SK-N-SH (cell line): Measurements from ENCODE around the gene PHOX2A. TPM values are rescaled to one million over a fixed set of nuclear protein-coding genes. Genes with fewer than 3 reads are reported as not detected.

ENCODE experiments used
- CTCF ChIA-PET: fragments of 300-600, 350-600 bp; formaldehyde crosslinking; extraction: SDS; loops from one replicate; lab custom pipeline; 2021; lab: Yijun Ruan, JAX
- POLR2A ChIA-PET: fragments of 350-600 bp; sonication (Branson Sonifier 250); formaldehyde crosslinking; extraction: SDS; loops from one replicate; lab custom pipeline; 2020; ENCODE audit warnings: antibody characterized with exemption, inconsistent platforms; lab: Yijun Ruan, JAX
- DNase-seq: peaks from one replicate; pipeline ENCODE4 v3.0.0; 2012
- H2AFZ ChIP-seq: fragments of 200-600 bp; sonication (generic); 2 replicates; pipeline ENCODE4 v1.8.1; 2016; ENCODE audit warnings: antibody characterized with exemption, mild to moderate bottlenecking, low read depth
- H3F3A ChIP-seq: fragments of 200-600 bp; sonication (generic); replicated peaks from 2 replicates; pipeline ENCODE3; 2016; ENCODE audit warnings: antibody characterized with exemption, mild to moderate bottlenecking; ENCODE audit not compliant: insufficient read depth
- H3K27ac ChIP-seq, 2 experiments: fragments of 200-500 bp in 1 of 2; fragments of 200-600 bp in 1 of 2; sonication (Bioruptor generic) in 1 of 2; sonication (generic), shearing (Covaris generic) in 1 of 2; 2 replicates each; pipeline versions ENCODE4 v1.5.1 to v1.6.1; 2014 to 2016; ENCODE audit warnings: low read depth in 2 of 2, inconsistent platforms in 1 of 2, low read length in 1 of 2, mild to moderate bottlenecking in 1 of 2, mixed read lengths in 1 of 2
- H3K27me3 ChIP-seq: fragments of 200-600 bp; sonication (generic), shearing (Covaris generic); 2 replicates; pipeline ENCODE4 v1.6.1; 2016; ENCODE audit warnings: mixed run types; ENCODE audit not compliant: insufficient read depth
- H3K36me3 ChIP-seq, 2 experiments: fragments of 200-500 bp in 1 of 2; fragments of 200-600 bp in 1 of 2; sonication (Bioruptor generic) in 1 of 2; sonication (generic) in 1 of 2; replicated peaks in 1 of 2; 2 replicates each; pipeline versions ENCODE3 to v1.5.1; 2014 to 2016; ENCODE audit warnings: low read length in 1 of 2, mild to moderate bottlenecking in 1 of 2; ENCODE audit not compliant: insufficient read depth in 2 of 2, control insufficient read depth in 1 of 2
- H3K4me1 ChIP-seq, 2 experiments: fragments of 200-500 bp in 1 of 2; fragments of 200-600 bp in 1 of 2; sonication (Bioruptor generic) in 1 of 2; sonication (generic), shearing (Covaris generic) in 1 of 2; 2 replicates each; pipeline versions ENCODE4 v1.5.1 to v1.6.1; 2014 to 2016; ENCODE audit warnings: low read depth in 1 of 2, low read length in 1 of 2, mixed run types in 1 of 2; ENCODE audit not compliant: insufficient read depth in 2 of 2, control insufficient read depth in 1 of 2
- H3K4me2 ChIP-seq: fragments of 200-600 bp; sonication (generic), shearing (Covaris generic); 2 replicates; pipeline ENCODE4 v1.6.1; 2017; ENCODE audit warnings: mixed run types
- H3K4me3 ChIP-seq, 2 experiments: fragments of 200-500 bp in 1 of 2; fragments of 200-600 bp in 1 of 2; sonication (Bioruptor generic) in 1 of 2; sonication (generic), shearing (Covaris generic) in 1 of 2; 2 replicates each; pipeline versions ENCODE4 v1.5.1 to v1.8.1; 2014 to 2016; ENCODE audit warnings: low read depth in 2 of 2, inconsistent platforms in 1 of 2, low read length in 1 of 2, mild to moderate bottlenecking in 1 of 2, mixed read lengths in 1 of 2, moderate library complexity in 1 of 2
- H3K79me2 ChIP-seq: fragments of 200-600 bp; sonication (generic); 2 replicates; pipeline ENCODE4 v1.8.1; 2017; ENCODE audit warnings: mild to moderate bottlenecking; ENCODE audit not compliant: insufficient read depth
- H3K9ac ChIP-seq: fragments of 200-600 bp; sonication (generic); 2 replicates; pipeline ENCODE4 v1.6.1; 2017; ENCODE audit warnings: mixed run types
- H3K9me2 ChIP-seq: fragments of 200-600 bp; sonication (generic); 2 replicates; pipeline ENCODE4 v1.6.1; 2017; ENCODE audit warnings: mixed run types
- H3K9me3 ChIP-seq: fragments of 200-600 bp; sonication (generic); 2 replicates; pipeline ENCODE4 v1.6.1; 2017; ENCODE audit warnings: mixed run types, mild to moderate bottlenecking, moderate library complexity
- H4K20me1 ChIP-seq: fragments of 200-600 bp; sonication (generic); 2 replicates; pipeline ENCODE4 v1.6.1; 2017; ENCODE audit warnings: mild to moderate bottlenecking, mixed run types; ENCODE audit not compliant: insufficient read depth
- ELF1 ChIP-seq: IDR thresholded peaks from 2 replicates; pipeline ENCODE4 v1.4.0; 2012
- EP300 ChIP-seq, 2 experiments: IDR thresholded peaks; 2 replicates each; pipeline versions ENCODE4 v1.4.0 to v1.6.1; 2012; ENCODE audit warnings: borderline replicate concordance in 1 of 2, low read depth in 1 of 2, low read length in 1 of 2
- EZH2phosphoT487 ChIP-seq: fragments of 200-600 bp; sonication (generic); IDR thresholded peaks from 2 replicates; pipeline ENCODE4 v1.6.1; 2017; ENCODE audit warnings: low read depth, mixed run types, mild to moderate bottlenecking, antibody characterized with exemption, moderate library complexity, borderline replicate concordance
- JUND ChIP-seq: IDR thresholded peaks from 2 replicates; pipeline ENCODE4 v1.4.0; 2012
- POLR2AphosphoS5 ChIP-seq: IDR thresholded peaks from 2 replicates; pipeline ENCODE4 v1.6.1; 2012; ENCODE audit warnings: low read depth, low read length
- RAD21 ChIP-seq: IDR thresholded peaks from 2 replicates; pipeline ENCODE4 v1.6.1; 2012; ENCODE audit warnings: mild to moderate bottlenecking, low read length
- RFX5 ChIP-seq: IDR thresholded peaks from 2 replicates; pipeline ENCODE4 v1.6.1; 2012; ENCODE audit warnings: mild to moderate bottlenecking, improper control_type of control experiment, low read length
- RXRA ChIP-seq: IDR thresholded peaks from 2 replicates; pipeline ENCODE4 v1.4.0; 2012; ENCODE audit warnings: low read depth, mild to moderate bottlenecking, borderline replicate concordance
- SMC3 ChIP-seq: IDR thresholded peaks from 2 replicates; pipeline ENCODE4 v1.6.1; 2012; ENCODE audit warnings: low read depth, low read length, improper control_type of control experiment
- WGBS: methylation state at CpG from one replicate; pipeline ENCODE4 v1.1.6; 2017; ENCODE audit warnings: low lambda C conversion rate; 5-methylcytosine and 5-hydroxymethylcytosine counted together
- polyA plus RNA-seq, 3 experiments: library from polyadenylated mRNA; depleted of rRNA; stranded (reverse); fragments of >200 nt; gene quantifications; 2 replicates each; pipeline ENCODE4 v1.2.3, GENCODE V29; 2012
- TF ChIP-seq, protein P1 (sequence below): IDR thresholded peaks from 2 replicates; pipeline ENCODE4 v1.6.1; 2012; ENCODE audit warnings: mild to moderate bottlenecking, low read depth, low read length, moderate library complexity
- TF ChIP-seq, protein P2 (sequence below): fragments of 150-350 bp; IDR thresholded peaks from 2 replicates; pipeline ENCODE4 v1.6.1; 2017; ENCODE audit warnings: antibody characterized with exemption, low read length, low read depth, borderline replicate concordance
- TF ChIP-seq, protein P3 (sequence below): IDR thresholded peaks from 2 replicates; pipeline ENCODE4; 2012
- TF ChIP-seq, protein P4 (sequence below): IDR thresholded peaks from 2 replicates; pipeline ENCODE4 v1.4.0; 2012; ENCODE audit warnings: low read depth, borderline replicate concordance

The PHOX2A gene
- polyA plus RNA-seq, 1 of the 3 experiments (the other 2 are of a cell fraction), result 75.6 TPM

DNA sequence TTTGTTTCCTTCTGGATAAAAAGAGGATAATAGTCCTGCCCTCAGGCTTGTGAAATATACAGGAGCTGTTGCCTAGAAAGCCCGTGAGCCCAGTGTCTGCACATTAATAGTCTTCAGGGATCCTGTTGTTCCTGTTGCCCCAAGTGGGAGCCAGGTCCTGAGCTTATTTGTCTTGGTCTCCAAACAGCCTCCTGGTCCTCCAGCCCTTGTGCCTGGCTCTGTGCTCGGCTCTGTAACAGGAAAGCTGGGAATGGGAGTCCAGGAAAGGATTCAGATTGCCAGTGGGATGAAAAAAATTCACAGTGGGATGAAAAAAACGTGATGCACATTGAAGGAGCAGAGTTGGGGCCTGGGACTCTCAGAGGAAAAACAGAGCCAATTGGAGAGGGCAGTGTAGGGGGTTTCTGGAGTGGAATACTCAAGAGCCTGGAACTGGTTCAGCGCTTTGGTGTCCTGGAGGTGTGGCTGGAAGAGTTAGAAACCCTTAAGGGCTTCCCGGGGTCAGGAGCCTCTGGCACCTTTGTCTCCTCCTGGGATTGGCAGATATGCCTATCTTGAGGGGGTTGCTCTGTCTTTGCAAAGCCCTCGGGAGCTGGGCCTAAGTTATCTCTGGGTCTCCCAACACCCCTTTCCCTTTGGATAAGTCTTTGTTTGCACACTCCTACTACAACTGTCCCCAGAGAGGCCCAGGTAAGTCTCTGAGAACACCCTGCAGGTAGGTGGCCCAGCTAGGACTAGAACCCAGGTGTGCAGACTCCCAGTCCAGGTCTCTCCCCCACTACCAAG, 21.7 kb downstream of the PHOX2A start:
- peaks cover 9 to 13% of the 10 kb centered on the region in 2 experiments for H3K36me3 ChIP-seq
- H2AFZ ChIP-seq, result peak overlapping the region; percentile 85
- H3K4me1 ChIP-seq, result peaks cover 5 to 24% of the 10 kb centered on the region in 2 experiments; a peak in 3 of 4 replicates
- ChIA-PET CTCF (interaction anchor here (0.9 to 9.1 kb wide), 13 partner anchors 10 to 244 kb away, joined by 3 to 73 read pairs (median 4); partner anchors contain the start of gene CLPB), POLR2A (interaction anchor here (1.2 to 8.7 kb wide), 7 partner anchors 10 to 209 kb away, joined by 5 to 131 read pairs (median 8); partner anchors contain the start of gene PHOX2A)
- peak overlapping the region; percentile 98; the same call in 1 of the 2 replicates for H3K9ac ChIP-seq
- no peaks in the 10 kb centered on the region for H3K9me2 ChIP-seq
- H3K9me3 ChIP-seq, result no peaks in the 10 kb centered on the region
- peak overlapping the region; percentile 90 to 91; a peak in 3 of 4 replicates for H3K27ac ChIP-seq
- no peak for DNase-seq
- no peak for TF ChIP-seq EZH2phosphoT487
- TF ChIP-seq, protein P1, sequence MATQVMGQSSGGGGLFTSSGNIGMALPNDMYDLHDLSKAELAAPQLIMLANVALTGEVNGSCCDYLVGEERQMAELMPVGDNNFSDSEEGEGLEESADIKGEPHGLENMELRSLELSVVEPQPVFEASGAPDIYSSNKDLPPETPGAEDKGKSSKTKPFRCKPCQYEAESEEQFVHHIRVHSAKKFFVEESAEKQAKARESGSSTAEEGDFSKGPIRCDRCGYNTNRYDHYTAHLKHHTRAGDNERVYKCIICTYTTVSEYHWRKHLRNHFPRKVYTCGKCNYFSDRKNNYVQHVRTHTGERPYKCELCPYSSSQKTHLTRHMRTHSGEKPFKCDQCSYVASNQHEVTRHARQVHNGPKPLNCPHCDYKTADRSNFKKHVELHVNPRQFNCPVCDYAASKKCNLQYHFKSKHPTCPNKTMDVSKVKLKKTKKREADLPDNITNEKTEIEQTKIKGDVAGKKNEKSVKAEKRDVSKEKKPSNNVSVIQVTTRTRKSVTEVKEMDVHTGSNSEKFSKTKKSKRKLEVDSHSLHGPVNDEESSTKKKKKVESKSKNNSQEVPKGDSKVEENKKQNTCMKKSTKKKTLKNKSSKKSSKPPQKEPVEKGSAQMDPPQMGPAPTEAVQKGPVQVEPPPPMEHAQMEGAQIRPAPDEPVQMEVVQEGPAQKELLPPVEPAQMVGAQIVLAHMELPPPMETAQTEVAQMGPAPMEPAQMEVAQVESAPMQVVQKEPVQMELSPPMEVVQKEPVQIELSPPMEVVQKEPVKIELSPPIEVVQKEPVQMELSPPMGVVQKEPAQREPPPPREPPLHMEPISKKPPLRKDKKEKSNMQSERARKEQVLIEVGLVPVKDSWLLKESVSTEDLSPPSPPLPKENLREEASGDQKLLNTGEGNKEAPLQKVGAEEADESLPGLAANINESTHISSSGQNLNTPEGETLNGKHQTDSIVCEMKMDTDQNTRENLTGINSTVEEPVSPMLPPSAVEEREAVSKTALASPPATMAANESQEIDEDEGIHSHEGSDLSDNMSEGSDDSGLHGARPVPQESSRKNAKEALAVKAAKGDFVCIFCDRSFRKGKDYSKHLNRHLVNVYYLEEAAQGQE, result no peak
- TF ChIP-seq ELF1, result no peak
- TF ChIP-seq, protein P2, sequence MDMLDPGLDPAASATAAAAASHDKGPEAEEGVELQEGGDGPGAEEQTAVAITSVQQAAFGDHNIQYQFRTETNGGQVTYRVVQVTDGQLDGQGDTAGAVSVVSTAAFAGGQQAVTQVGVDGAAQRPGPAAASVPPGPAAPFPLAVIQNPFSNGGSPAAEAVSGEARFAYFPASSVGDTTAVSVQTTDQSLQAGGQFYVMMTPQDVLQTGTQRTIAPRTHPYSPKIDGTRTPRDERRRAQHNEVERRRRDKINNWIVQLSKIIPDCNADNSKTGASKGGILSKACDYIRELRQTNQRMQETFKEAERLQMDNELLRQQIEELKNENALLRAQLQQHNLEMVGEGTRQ, result no peak
- TF ChIP-seq, protein P3, sequence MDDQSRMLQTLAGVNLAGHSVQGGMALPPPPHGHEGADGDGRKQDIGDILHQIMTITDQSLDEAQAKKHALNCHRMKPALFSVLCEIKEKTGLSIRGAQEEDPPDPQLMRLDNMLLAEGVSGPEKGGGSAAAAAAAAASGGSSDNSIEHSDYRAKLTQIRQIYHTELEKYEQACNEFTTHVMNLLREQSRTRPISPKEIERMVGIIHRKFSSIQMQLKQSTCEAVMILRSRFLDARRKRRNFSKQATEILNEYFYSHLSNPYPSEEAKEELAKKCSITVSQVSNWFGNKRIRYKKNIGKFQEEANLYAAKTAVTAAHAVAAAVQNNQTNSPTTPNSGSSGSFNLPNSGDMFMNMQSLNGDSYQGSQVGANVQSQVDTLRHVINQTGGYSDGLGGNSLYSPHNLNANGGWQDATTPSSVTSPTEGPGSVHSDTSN, result no peak
- no peak for TF ChIP-seq RAD21
- TF ChIP-seq RXRA, result no peak
- TF ChIP-seq JUND, result no peak
- TF ChIP-seq POLR2AphosphoS5, result no peak
- no peak for TF ChIP-seq EP300 (IDR thresholded peaks at IDR 0.05; ENCODE audit: borderline replicate concordance in 1 of 2, low read depth in 1 of 2, low read length in 1 of 2)
- TF ChIP-seq SMC3, result no peak
- TF ChIP-seq, protein P4, sequence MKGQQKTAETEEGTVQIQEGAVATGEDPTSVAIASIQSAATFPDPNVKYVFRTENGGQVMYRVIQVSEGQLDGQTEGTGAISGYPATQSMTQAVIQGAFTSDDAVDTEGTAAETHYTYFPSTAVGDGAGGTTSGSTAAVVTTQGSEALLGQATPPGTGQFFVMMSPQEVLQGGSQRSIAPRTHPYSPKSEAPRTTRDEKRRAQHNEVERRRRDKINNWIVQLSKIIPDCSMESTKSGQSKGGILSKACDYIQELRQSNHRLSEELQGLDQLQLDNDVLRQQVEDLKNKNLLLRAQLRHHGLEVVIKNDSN, result no peak
- no peak for TF ChIP-seq RFX5
- H3K4me3 ChIP-seq, result peak overlapping the region; percentile 96 to 100
- WGBS, result 82% methylated on average over 5 of the region's 6 CpGs
- peaks cover 23% of the 10 kb centered on the region for H4K20me1 ChIP-seq
- H3F3A ChIP-seq, result no peaks in the 10 kb centered on the region
- no peaks in the 10 kb centered on the region for H3K27me3 ChIP-seq
- peaks cover 35% of the 10 kb centered on the region for H3K79me2 ChIP-seq
- H3K4me2 ChIP-seq, result peak overlapping the region; percentile 100
